ENCODE results near the gene CDC27. TPM values are rescaled to one million over a fixed set of nuclear protein-coding genes. Genes with fewer than 3 reads are reported as not detected.
"Not testable (repeated sequence)": the region's sequence is repeated elsewhere in the genome, so short reads cannot be mapped to it uniquely, and the experiment has no call there.

Gene CDC27
- total RNA-seq, 1 experiment from 2014 or later = 103 TPM

GRCh38 chr17:47200325-47200664 is 11.2 kb upstream of the CDC27 start:
- no peak for DNase-seq (ENCODE audit: low spot score)
- in situ Hi-C loops (cut with HindIII; ENCODE audit: low sequenced_read_pairs) = no loop called here

GRCh38 chr17:47199627-47200324 is 10.7 kb upstream of the CDC27 start:
- in situ Hi-C loops (cut with HindIII; ENCODE audit: low sequenced_read_pairs) = no loop called here
- DNase-seq (ENCODE audit: low spot score) = no peak

GRCh38 chr17:47197821-47198220 is 8.7 kb upstream of the CDC27 start:
- no peak for DNase-seq (ENCODE audit: low spot score)
- in situ Hi-C loops (cut with HindIII; ENCODE audit: low sequenced_read_pairs) = no loop called here

GRCh38 chr17:47193931-47194511 is 4.9 kb upstream of the CDC27 start:
- in situ Hi-C loops (cut with HindIII; ENCODE audit: low sequenced_read_pairs) = no loop called here
- no peak for DNase-seq (ENCODE audit: low spot score)

GRCh38 chr17:47192554-47192953 is 3.5 kb upstream of the CDC27 start:
- DNase-seq (ENCODE audit: low spot score) = no peak
- in situ Hi-C loops (cut with HindIII; ENCODE audit: low sequenced_read_pairs) = no loop called here

- in situ Hi-C loops (cut with HindIII; ENCODE audit: low sequenced_read_pairs) = no loop called here
- no peak for DNase-seq (ENCODE audit: low spot score)
Measured at GRCh38 chr17:47190770-47191169, 1.7 kb upstream of the CDC27 start.

- DNase-seq (ENCODE audit: low spot score) = no peak
- in situ Hi-C loops (cut with HindIII; ENCODE audit: low sequenced_read_pairs) = no loop called here
Measured at GRCh38 chr17:47190243-47190642, 1.1 kb upstream of the CDC27 start.

- in situ Hi-C loops (cut with HindIII; ENCODE audit: low sequenced_read_pairs) = no loop called here
- DNase-seq (ENCODE audit: low spot score) = no peak
Measured at GRCh38 chr17:47189732-47190237, 690 bp upstream of the CDC27 start.

GRCh38 chr17:47188271-47188875 is 722 bp downstream of the CDC27 start:
- DNase-seq (ENCODE audit: low spot score) = peak; percentile 24
- in situ Hi-C loops (cut with HindIII; ENCODE audit: low sequenced_read_pairs) = no loop called here

GRCh38 chr17:47184681-47185080 is 4.4 kb downstream of the CDC27 start:
- no peak for DNase-seq (ENCODE audit: low spot score)
- in situ Hi-C loops (cut with HindIII; ENCODE audit: low sequenced_read_pairs) = no loop called here

- DNase-seq (ENCODE audit: low spot score); in situ Hi-C loops (cut with HindIII; ENCODE audit: low sequenced_read_pairs): not testable (repeated sequence)
Measured at GRCh38 chr17:47180988-47181387, 8.1 kb downstream of the CDC27 start.

GRCh38 chr17:47180337-47180736 is 8.8 kb downstream of the CDC27 start:
- DNase-seq (ENCODE audit: low spot score) = no peak
- in situ Hi-C loops (cut with HindIII; ENCODE audit: low sequenced_read_pairs) = no loop called here

GRCh38 chr17:47179141-47179540 is 10.0 kb downstream of the CDC27 start:
- no peak for DNase-seq (ENCODE audit: low spot score)
- in situ Hi-C loops (cut with HindIII; ENCODE audit: low sequenced_read_pairs) = no loop called here

GRCh38 chr17:47177261-47177660 is 11.8 kb downstream of the CDC27 start:
- DNase-seq (ENCODE audit: low spot score) = no peak
- in situ Hi-C loops (cut with HindIII; ENCODE audit: low sequenced_read_pairs) = no loop called here

GRCh38 chr17:47176389-47176826 is 12.7 kb downstream of the CDC27 start:
- DNase-seq (ENCODE audit: low spot score) = no peak
- in situ Hi-C loops (cut with HindIII; ENCODE audit: low sequenced_read_pairs) = no loop called here

GRCh38 chr17:47174823-47175222 is 14.3 kb downstream of the CDC27 start:
- in situ Hi-C loops (cut with HindIII; ENCODE audit: low sequenced_read_pairs); DNase-seq (ENCODE audit: low spot score): not testable (repeated sequence)

GRCh38 chr17:47172696-47173565 is 16.2 kb downstream of the CDC27 start:
- no peak for DNase-seq (ENCODE audit: low spot score)
- in situ Hi-C loops (cut with HindIII; ENCODE audit: low sequenced_read_pairs) = no loop called here

GRCh38 chr17:47170710-47171109 is 18.4 kb downstream of the CDC27 start:
- DNase-seq (ENCODE audit: low spot score) = no peak
- in situ Hi-C loops (cut with HindIII; ENCODE audit: low sequenced_read_pairs) = no loop called here

GRCh38 chr17:47168896-47169295 is 20.2 kb downstream of the CDC27 start:
- DNase-seq (ENCODE audit: low spot score); in situ Hi-C loops (cut with HindIII; ENCODE audit: low sequenced_read_pairs): not testable (repeated sequence)

GRCh38 chr17:47166854-47167253 is 22.2 kb downstream of the CDC27 start:
- DNase-seq (ENCODE audit: low spot score); in situ Hi-C loops (cut with HindIII; ENCODE audit: low sequenced_read_pairs): not testable (repeated sequence)
